Fibroblast of skin of scalp (primary cell): ENCODE measurements around the gene AAK1.
"Not testable (repeated sequence)": the region's sequence is repeated elsewhere in the genome, so short reads cannot be mapped to it uniquely, and the experiment has no call there.

Experiments
- DNase-seq: peaks from one replicate; pipeline ENCODE4 v3.0.0-alpha.2; 2013

The AAK1 gene

GRCh38 chr2:69659941-69660483 lies 16.5 kb upstream of the AAK1 start:
- DNase-seq, result no peak

GRCh38 chr2:69659349-69659748 lies 15.8 kb upstream of the AAK1 start:
- no peak for DNase-seq

- peak; percentile 85 for DNase-seq
These were observed 8.7 kb upstream of the AAK1 start for GRCh38 chr2:69652206-69652605.

- DNase-seq, result not testable (repeated sequence)
These were observed 3.7 kb upstream of the AAK1 start for GRCh38 chr2:69647196-69647595.

- DNase-seq, result no peak
These were observed 3.2 kb upstream of the AAK1 start for GRCh38 chr2:69646714-69647113.

GRCh38 chr2:69645921-69646320 lies 2.4 kb upstream of the AAK1 start:
- no peak for DNase-seq

- DNase-seq, result peak; percentile 47
These were observed 1.5 kb upstream of the AAK1 start for GRCh38 chr2:69645031-69645431.

- DNase-seq, result no peak
These were observed 1.0 kb upstream of the AAK1 start for GRCh38 chr2:69644506-69644979.

GRCh38 chr2:69642709-69643601 lies 584 bp downstream of the AAK1 start:
- peak; percentile 90 for DNase-seq

- DNase-seq, result no peak
These were observed 1.4 kb downstream of the AAK1 start for GRCh38 chr2:69641887-69642708.

GRCh38 chr2:69641471-69641870 lies 2.1 kb downstream of the AAK1 start:
- DNase-seq, result no peak

- DNase-seq, result peak; percentile 71
These were observed 4.3 kb downstream of the AAK1 start for GRCh38 chr2:69639266-69639665.

- no peak for DNase-seq
These were observed 4.9 kb downstream of the AAK1 start for GRCh38 chr2:69638630-69639029.

- DNase-seq, result no peak
These were observed 5.6 kb downstream of the AAK1 start for GRCh38 chr2:69637923-69638322.

- DNase-seq, result no peak
These were observed 7.1 kb downstream of the AAK1 start for GRCh38 chr2:69636395-69636794.

- no peak for DNase-seq
These were observed 8.1 kb downstream of the AAK1 start for GRCh38 chr2:69635432-69635831.

- DNase-seq, result no peak
These were observed 9.2 kb downstream of the AAK1 start for GRCh38 chr2:69634196-69634821.

- no peak for DNase-seq
These were observed 12.1 kb downstream of the AAK1 start for GRCh38 chr2:69631402-69631801.

GRCh38 chr2:69629921-69630608 lies 13.5 kb downstream of the AAK1 start:
- DNase-seq, result no peak

- no peak for DNase-seq
These were observed 15.1 kb downstream of the AAK1 start for GRCh38 chr2:69628325-69629021.

- DNase-seq, result no peak
These were observed 18.3 kb downstream of the AAK1 start for GRCh38 chr2:69625078-69625795.
